Measurements from ENCODE around the gene SLC39A10.

GRCh38 chr2:195667974-195668373, 10.9 kb downstream of the SLC39A10 start:
- no peak for TF ChIP-seq CTCF (IDR thresholded peaks at IDR 0.05)
- no peak for TF ChIP-seq EZH2 (IDR thresholded peaks at IDR 0.05; ENCODE audit: borderline replicate concordance, insufficient read depth, low read depth, low read length, poor library complexity, severe bottlenecking)
